ENCODE results near the gene CALCB. TPM values are rescaled to one million over a fixed set of nuclear protein-coding genes. Genes with fewer than 3 reads are reported as not detected.

The CALCB gene
- total and polyA plus RNA-seq, 2 donors (not counting 1 experiment from before 2014, with no cell fraction given) = 1.3 TPM; not detected in 1

DNA sequence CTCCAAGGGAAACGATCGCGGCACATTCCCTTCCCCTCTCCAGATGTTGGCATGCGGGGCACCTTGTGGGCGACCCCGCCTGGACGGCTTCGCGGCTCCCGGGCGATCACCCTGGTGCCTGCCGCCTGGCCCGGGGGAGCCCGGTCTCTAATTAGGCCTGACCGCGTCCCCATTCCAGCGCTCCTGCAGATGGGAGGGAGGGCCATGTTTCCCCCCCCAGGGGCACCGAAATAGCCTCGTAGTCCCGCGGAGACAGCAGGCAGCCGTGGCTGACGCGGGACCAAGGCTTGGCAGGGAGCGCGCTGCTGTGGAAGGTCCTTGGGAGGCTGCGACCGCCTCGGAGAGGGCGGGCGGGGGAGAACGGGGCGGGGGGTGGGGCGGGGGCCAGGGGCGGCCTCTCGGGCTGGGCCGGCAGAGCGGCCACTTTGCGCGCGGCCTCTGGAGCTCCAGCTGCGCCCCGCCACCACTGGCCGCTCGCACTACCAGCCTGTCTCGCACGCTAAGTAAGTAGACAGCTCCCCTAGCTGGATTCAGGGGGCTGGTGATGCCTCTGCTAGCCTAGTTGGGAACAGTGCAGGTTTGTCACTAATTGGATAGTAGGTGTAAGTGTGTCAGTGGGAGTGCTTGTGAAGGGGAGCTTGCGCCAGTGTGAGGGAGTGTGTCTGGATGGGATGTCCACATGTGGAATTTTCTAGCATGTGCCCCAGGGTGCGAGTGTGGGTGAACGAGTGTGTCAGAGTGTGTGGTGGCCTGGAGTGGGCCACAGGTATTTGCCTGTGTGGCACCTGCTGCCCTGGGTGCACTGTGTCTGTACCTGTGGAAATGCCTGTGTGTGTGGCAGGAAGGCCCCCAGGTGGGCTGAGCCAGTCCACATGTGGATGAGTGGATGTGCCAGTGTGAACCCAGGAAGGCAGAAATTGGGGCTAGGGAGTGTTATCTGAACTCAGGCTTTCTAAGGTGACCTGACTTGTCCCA is 41.4 kb downstream of the CALCB start, which contains the start of gene INSC:
Gene INSC (plus strand): TSS at position 423 of the 975 bp plus-strand sequence. CDS start 34,252 bp downstream, outside the sequence.
- Histone ChIP-seq H3K4me2 (replicated peaks; ENCODE audit: low read depth, low read length, poor library complexity, severe bottlenecking) (peak within 1 kb of the TSS; percentile 84), H3K36me3 (replicated peaks in 1 of 2; ENCODE audit: control extremely low read depth in 1 of 2, control insufficient read depth in 1 of 2, extremely low read depth in 1 of 2, insufficient read depth in 2 of 2, low read length in 1 of 2) (no peaks in the 10 kb centered on the region), H4K20me1 (ENCODE audit: control insufficient read depth, insufficient read depth, low read length, poor library complexity, severe bottlenecking) (no peaks in the 10 kb centered on the region), H2AFZ (ENCODE audit: insufficient read depth, low read depth, low read length, poor library complexity, severe bottlenecking) (peak within 1 kb of the TSS; percentile 60), H3K9ac (ENCODE audit: low read length) (peak within 1 kb of the TSS; percentile 55), H3K4me1 (ENCODE audit: control insufficient read depth in 2 of 2, insufficient read depth in 2 of 2, low read length in 2 of 2) (peaks cover 59 to 74% of the 10 kb centered on the region in 2 donors), H3K79me2 (ENCODE audit: control insufficient read depth, insufficient read depth, low read length) (no peaks in the 10 kb centered on the region), H3K9me3 (ENCODE audit: control extremely low read depth in 1 of 3, control insufficient read depth in 2 of 3, insufficient read depth in 1 of 3, low read length in 2 of 3) (peaks cover 0 to 7% (median 0%) of the 10 kb centered on the region in 3 donors), H3K4me3 (ENCODE audit: control extremely low read depth in 1 of 5, extremely low read depth in 1 of 5, insufficient read depth in 1 of 5, low read depth in 2 of 5, low read length in 4 of 5) (peak within 1 kb of the TSS; percentile 25 to 55 (median 32)), H3K27ac (ENCODE audit: low read length in 2 of 2) (no peak within 1 kb of the TSS), H3K27me3 (replicated peaks in 1 of 4; ENCODE audit: control extremely low read depth in 1 of 4, control insufficient read depth in 3 of 4, insufficient read depth in 4 of 4, low read length in 3 of 4) (peaks cover 0 to 37% (median 9%) of the 10 kb centered on the region in 4 experiments)
- 11% methylated on average over 42 of the region's 50 CpGs for WGBS (ENCODE audit: insufficient coverage)
- TF ChIP-seq, protein P1, sequence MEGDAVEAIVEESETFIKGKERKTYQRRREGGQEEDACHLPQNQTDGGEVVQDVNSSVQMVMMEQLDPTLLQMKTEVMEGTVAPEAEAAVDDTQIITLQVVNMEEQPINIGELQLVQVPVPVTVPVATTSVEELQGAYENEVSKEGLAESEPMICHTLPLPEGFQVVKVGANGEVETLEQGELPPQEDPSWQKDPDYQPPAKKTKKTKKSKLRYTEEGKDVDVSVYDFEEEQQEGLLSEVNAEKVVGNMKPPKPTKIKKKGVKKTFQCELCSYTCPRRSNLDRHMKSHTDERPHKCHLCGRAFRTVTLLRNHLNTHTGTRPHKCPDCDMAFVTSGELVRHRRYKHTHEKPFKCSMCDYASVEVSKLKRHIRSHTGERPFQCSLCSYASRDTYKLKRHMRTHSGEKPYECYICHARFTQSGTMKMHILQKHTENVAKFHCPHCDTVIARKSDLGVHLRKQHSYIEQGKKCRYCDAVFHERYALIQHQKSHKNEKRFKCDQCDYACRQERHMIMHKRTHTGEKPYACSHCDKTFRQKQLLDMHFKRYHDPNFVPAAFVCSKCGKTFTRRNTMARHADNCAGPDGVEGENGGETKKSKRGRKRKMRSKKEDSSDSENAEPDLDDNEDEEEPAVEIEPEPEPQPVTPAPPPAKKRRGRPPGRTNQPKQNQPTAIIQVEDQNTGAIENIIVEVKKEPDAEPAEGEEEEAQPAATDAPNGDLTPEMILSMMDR (IDR thresholded peaks at IDR 0.05) = no peak
- no peak for TF ChIP-seq EZH2 (IDR thresholded peaks at IDR 0.05; ENCODE audit: borderline replicate concordance, insufficient read depth, low read depth, low read length, poor library complexity, severe bottlenecking)
- ATAC-seq (ENCODE audit: low read depth) (no peak), DNase-seq (peak; percentile 26)
- peak within 1 kb of the TSS; percentile 89 for H3K27ac Mint-ChIP-seq
- H3K4me1 Mint-ChIP-seq = peaks cover 66% of the 10 kb centered on the region
- H3K9me3 Mint-ChIP-seq (ENCODE audit: insufficient read depth) = peaks cover 1% of the 10 kb centered on the region
- intact Hi-C loops (cut with micrococcal nuclease) = no loop called here
- peaks cover 26% of the 10 kb centered on the region for H3K27me3 Mint-ChIP-seq
- peak within 1 kb of the TSS; percentile 92 for H3K4me3 Mint-ChIP-seq
- CTCF ChIA-PET = interaction anchor here (0.7 to 10.8 kb wide), 7 partner anchors 11 to 207 kb away, joined by 3 to 177 read pairs (median 4); no protein-coding TSS in a partner anchor
- POLR2A ChIA-PET = interaction anchor here (1.1 kb wide), 1 partner anchor 24 kb away, joined by 3 read pairs; no protein-coding TSS in a partner anchor

Measured in B cell (primary cell).